Neural progenitor cell (in vitro differentiated cells): ENCODE measurements around the gene GALM.

ENCODE experiments used
- EZH2 ChIP-seq: fragments of 200-600 bp; sonication (generic); IDR thresholded peaks from 2 replicates; pipeline ENCODE4 v1.6.1; 2017; ENCODE audit warnings: antibody characterized with exemption, mild to moderate bottlenecking, moderate library complexity
- EZH2phosphoT487 ChIP-seq: fragments of 200-600 bp; sonication (generic); IDR thresholded peaks from 2 replicates; pipeline ENCODE4 v1.6.1; 2017; ENCODE audit warnings: antibody characterized with exemption
- TF ChIP-seq, protein P1 (sequence below): fragments of 200-600 bp; sonication (generic); IDR thresholded peaks from 2 replicates; pipeline ENCODE4 v1.5.1; 2017; ENCODE audit warnings: antibody characterized with exemption, mild to moderate bottlenecking

DNA sequence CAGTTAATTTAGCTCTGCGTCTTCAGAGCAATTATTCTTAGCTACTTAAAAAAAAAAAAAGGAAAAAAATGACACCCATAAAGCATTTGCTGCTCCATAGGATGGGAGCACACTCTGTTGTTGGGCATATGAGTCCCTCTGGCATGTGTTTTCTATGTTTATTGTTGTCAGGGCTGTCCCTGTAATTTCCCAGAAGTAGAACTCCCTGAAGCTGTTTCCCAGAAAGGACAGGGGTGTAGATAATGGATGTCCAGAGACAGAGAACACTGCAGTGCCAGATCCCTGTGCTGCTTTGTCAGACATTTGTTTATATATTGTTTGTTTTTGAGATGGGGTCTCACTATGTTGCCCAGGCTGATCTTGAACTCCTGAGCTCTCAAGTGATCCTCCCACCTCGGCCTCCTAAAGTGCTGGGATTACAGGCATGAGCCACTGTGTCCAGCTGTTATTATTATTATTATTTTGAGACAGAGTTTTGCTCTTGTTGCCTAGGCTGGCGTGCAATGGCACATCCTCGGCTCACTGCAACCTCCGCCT is 32.6 kb downstream of the GALM start:
- TF ChIP-seq, protein P1, sequence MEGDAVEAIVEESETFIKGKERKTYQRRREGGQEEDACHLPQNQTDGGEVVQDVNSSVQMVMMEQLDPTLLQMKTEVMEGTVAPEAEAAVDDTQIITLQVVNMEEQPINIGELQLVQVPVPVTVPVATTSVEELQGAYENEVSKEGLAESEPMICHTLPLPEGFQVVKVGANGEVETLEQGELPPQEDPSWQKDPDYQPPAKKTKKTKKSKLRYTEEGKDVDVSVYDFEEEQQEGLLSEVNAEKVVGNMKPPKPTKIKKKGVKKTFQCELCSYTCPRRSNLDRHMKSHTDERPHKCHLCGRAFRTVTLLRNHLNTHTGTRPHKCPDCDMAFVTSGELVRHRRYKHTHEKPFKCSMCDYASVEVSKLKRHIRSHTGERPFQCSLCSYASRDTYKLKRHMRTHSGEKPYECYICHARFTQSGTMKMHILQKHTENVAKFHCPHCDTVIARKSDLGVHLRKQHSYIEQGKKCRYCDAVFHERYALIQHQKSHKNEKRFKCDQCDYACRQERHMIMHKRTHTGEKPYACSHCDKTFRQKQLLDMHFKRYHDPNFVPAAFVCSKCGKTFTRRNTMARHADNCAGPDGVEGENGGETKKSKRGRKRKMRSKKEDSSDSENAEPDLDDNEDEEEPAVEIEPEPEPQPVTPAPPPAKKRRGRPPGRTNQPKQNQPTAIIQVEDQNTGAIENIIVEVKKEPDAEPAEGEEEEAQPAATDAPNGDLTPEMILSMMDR, result no peak
- TF ChIP-seq EZH2phosphoT487 (no peak), EZH2 (no peak)
